GM18870 (cell line): ENCODE results near the gene INTS15.
A peak's percentile ranks its signal among the peaks of the same experiment; 100 is the strongest.

Source experiments
- ATAC-seq: cut with Tn5 transposase; IDR thresholded peaks from one replicate; pipeline ENCODE4 v1.9.1; 2021; ENCODE audit warnings: moderate library complexity; ENCODE audit not compliant: unreplicated experiment

The INTS15 gene

GRCh38 chr7:6589829-6590644 lies at the start of gene INTS15:
Gene INTS15, plus strand, starts transcription at chr7:6590021. Its CDS starts 263 bp downstream, at chr7:6590284.
- peak; percentile 68 for ATAC-seq

GRCh38 chr7:6542368-6542767 lies 47.5 kb upstream of the INTS15 start:
- ATAC-seq = no peak

GRCh38 chr7:6545398-6546126 lies 44.3 kb upstream of the INTS15 start:
- ATAC-seq = no peak

GRCh38 chr7:6546498-6547251 lies 43.1 kb upstream of the INTS15 start:
- ATAC-seq = no peak

GRCh38 chr7:6547400-6547799 lies 42.4 kb upstream of the INTS15 start:
- no peak for ATAC-seq

- no peak for ATAC-seq
These were observed 38.8 kb upstream of the INTS15 start, which contains the start of gene GRID2IP for GRCh38 chr7:6551016-6551511. Gene GRID2IP, minus strand, starts transcription at chr7:6551461. Its CDS starts 25 bp downstream, at chr7:6551436.

- ATAC-seq = no peak
These were observed 36.3 kb upstream of the INTS15 start for GRCh38 chr7:6553448-6554044.

- ATAC-seq = no peak
These were observed 35.0 kb upstream of the INTS15 start for GRCh38 chr7:6554848-6555247.

- ATAC-seq = no peak
These were observed 33.6 kb upstream of the INTS15 start for GRCh38 chr7:6556196-6556595.

- no peak for ATAC-seq
These were observed 31.0 kb upstream of the INTS15 start for GRCh38 chr7:6558837-6559236.

GRCh38 chr7:6559896-6560295 lies 29.9 kb upstream of the INTS15 start:
- ATAC-seq = no peak

GRCh38 chr7:6562106-6562505 lies 27.7 kb upstream of the INTS15 start:
- no peak for ATAC-seq

- no peak for ATAC-seq
These were observed 25.7 kb upstream of the INTS15 start for GRCh38 chr7:6563936-6564770.

GRCh38 chr7:6565655-6566054 lies 24.2 kb upstream of the INTS15 start:
- ATAC-seq = no peak

GRCh38 chr7:6567886-6568285 lies 21.9 kb upstream of the INTS15 start:
- no peak for ATAC-seq

- no peak for ATAC-seq
These were observed 18.6 kb upstream of the INTS15 start for GRCh38 chr7:6571160-6571779.

GRCh38 chr7:6575281-6576023 lies 14.4 kb upstream of the INTS15 start:
- ATAC-seq = no peak

GRCh38 chr7:6576024-6576866 lies 13.6 kb upstream of the INTS15 start:
- ATAC-seq = no peak
